Activated CD8-positive, alpha-beta T cell treated with anti-CD3 and anti-CD28 coated beads for 36 hours (primary cell): Measurements from ENCODE around the gene TSC22D1. TPM values are rescaled to one million over a fixed set of nuclear protein-coding genes. Genes with fewer than 3 reads are reported as not detected.

Experiments used
- ATAC-seq: fragments of 200-7000 bp; cut with Tn5 transposase; one replicate; pipeline ENCODE4 v1.10.0; 2021; ENCODE audit warnings: mild to moderate bottlenecking, moderate library complexity
- CTCF ChIA-PET: fragments of 350-600 bp; sonication (Branson Sonifier 250); formaldehyde crosslinking; loops from one replicate; lab custom pipeline; 2021; ENCODE audit warnings: antibody characterized with exemption; lab: Charles Lee
- POLR2A ChIA-PET: fragments of 350-600 bp; sonication (Branson Sonifier 250); formaldehyde crosslinking; loops from one replicate; lab custom pipeline; 2021; ENCODE audit warnings: antibody characterized with exemption; lab: Charles Lee
- DNase-seq: peaks from one replicate; pipeline ENCODE4 v3.0.0-alpha.2; 2020
- H3K27ac Mint-ChIP-seq: one replicate; pipeline ENCODE4 v1.8.0; 2021; ENCODE audit warnings: mild to moderate bottlenecking, mixed read lengths
- H3K27me3 Mint-ChIP-seq: one replicate; pipeline ENCODE4 v1.8.0; 2021; ENCODE audit warnings: mixed read lengths
- H3K36me3 Mint-ChIP-seq: one replicate; pipeline ENCODE4 v1.8.0; 2021; ENCODE audit warnings: low read depth, mixed read lengths
- H3K4me1 Mint-ChIP-seq: one replicate; pipeline ENCODE4 v1.8.0; 2021; ENCODE audit warnings: low read depth, mixed read lengths
- H3K4me3 Mint-ChIP-seq: one replicate; pipeline ENCODE4 v1.8.0; 2021; ENCODE audit warnings: mild to moderate bottlenecking, moderate library complexity, mixed read lengths
- H3K9me3 Mint-ChIP-seq: one replicate; pipeline ENCODE4 v1.8.0; 2021; ENCODE audit warnings: mixed read lengths
- intact Hi-C: fragments of 100-400 bp; cut with micrococcal nuclease; formaldehyde crosslinking; loops from one replicate; pipeline ENCODE4 v1.10.0; 2022
- total RNA-seq, 2 experiments: library from RNA; stranded (reverse); gene quantifications; one replicate each; pipeline ENCODE4 v1.2.3, GENCODE V29; 2021
- TF ChIP-seq, protein P1 (sequence below): fragments of 200-600 bp; IDR thresholded peaks from one replicate; pipeline ENCODE4 v1.8.0; 2022; ENCODE audit warnings: antibody characterized with exemption, mild to moderate bottlenecking

The TSC22D1 gene
- total RNA-seq, 2 experiments from 2014 or later = 7.6 to 9.6 TPM

DNA sequence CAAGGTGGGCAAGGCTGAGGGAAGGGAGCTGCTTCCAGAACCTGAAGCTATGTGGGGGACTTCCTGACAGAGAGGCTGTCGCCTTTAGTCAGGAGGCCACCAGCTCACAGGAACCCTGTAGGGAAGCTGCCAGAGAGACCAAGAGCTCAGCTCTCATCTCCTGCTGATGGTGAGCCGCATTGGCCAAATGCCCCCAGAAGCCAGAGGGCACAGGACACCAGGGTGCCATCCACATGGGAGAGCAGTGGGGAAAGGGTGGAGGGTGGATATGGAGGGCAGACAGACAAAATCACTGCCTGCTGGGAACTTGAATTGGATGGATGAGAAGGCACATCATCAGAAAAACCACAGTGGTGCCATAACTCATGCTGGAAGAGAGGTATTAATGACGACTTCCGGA, 166.5 kb downstream of the TSC22D1 start:
- ChIA-PET CTCF (interaction anchor here (0.6 kb wide), 1 partner anchor 80 kb away, joined by 3 read pairs; no protein-coding TSS in a partner anchor), POLR2A (no interaction called here)
- TF ChIP-seq, protein P1, sequence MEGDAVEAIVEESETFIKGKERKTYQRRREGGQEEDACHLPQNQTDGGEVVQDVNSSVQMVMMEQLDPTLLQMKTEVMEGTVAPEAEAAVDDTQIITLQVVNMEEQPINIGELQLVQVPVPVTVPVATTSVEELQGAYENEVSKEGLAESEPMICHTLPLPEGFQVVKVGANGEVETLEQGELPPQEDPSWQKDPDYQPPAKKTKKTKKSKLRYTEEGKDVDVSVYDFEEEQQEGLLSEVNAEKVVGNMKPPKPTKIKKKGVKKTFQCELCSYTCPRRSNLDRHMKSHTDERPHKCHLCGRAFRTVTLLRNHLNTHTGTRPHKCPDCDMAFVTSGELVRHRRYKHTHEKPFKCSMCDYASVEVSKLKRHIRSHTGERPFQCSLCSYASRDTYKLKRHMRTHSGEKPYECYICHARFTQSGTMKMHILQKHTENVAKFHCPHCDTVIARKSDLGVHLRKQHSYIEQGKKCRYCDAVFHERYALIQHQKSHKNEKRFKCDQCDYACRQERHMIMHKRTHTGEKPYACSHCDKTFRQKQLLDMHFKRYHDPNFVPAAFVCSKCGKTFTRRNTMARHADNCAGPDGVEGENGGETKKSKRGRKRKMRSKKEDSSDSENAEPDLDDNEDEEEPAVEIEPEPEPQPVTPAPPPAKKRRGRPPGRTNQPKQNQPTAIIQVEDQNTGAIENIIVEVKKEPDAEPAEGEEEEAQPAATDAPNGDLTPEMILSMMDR = no peak
- H3K4me3 Mint-ChIP-seq = no peak overlapping the region
- no peaks in the 10 kb centered on the region for H3K36me3 Mint-ChIP-seq
- H3K27me3 Mint-ChIP-seq = no peaks in the 10 kb centered on the region
- no peaks in the 10 kb centered on the region for H3K9me3 Mint-ChIP-seq
- ATAC-seq = no peak
- no peak for DNase-seq
- no peak overlapping the region for H3K27ac Mint-ChIP-seq
- no peaks in the 10 kb centered on the region for H3K4me1 Mint-ChIP-seq
- intact Hi-C loops = no loop called here

DNA sequence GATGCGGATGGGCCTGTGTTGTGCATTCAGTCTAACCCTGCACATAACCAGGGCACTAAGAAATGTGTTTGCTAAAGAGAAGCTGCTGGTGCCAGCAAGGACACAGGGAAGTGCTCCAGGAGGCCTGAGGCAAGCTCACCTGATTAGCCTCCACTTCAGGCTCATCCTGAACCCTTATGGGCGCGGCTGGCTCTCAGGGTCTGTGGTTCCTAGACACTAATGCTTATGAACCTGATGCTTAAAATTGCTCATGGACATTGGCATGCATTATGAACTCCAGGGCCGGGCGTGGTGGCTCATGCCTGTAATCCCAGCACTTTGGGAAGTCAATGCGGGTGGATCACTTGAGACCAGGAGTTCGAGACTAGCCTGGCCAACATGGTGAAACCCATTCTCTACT, 168.2 kb downstream of the TSC22D1 start:
- no peaks in the 10 kb centered on the region for H3K9me3 Mint-ChIP-seq
- H3K27ac Mint-ChIP-seq = no peak overlapping the region
- intact Hi-C loops = no loop called here
- DNase-seq (no peak), ATAC-seq (no peak)
- no peaks in the 10 kb centered on the region for H3K27me3 Mint-ChIP-seq
- no peak overlapping the region for H3K4me3 Mint-ChIP-seq
- ChIA-PET CTCF (no interaction called here), POLR2A (no interaction called here)
- TF ChIP-seq, protein P1 = no peak
- no peaks in the 10 kb centered on the region for H3K36me3 Mint-ChIP-seq
- no peaks in the 10 kb centered on the region for H3K4me1 Mint-ChIP-seq

DNA sequence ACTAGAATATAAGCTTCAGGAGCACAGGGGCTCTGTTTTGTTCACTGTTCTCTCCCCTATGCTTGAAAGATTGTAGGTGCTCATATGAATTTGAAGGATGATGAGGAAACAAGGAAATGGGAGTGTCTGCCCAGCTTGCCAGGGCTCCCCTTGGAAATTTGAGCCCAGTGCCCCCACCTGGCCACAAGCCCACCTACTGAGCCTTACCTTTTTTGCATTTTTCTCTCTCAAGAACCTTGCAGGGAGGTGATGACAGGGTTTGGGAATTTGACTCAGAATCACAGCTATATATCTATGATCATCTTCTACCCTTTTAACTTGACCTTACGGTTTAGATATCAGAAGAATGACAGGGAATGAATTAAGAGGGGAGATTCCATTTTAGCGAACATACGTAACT, 168.8 kb downstream of the TSC22D1 start:
- H3K27ac Mint-ChIP-seq = no peak overlapping the region
- TF ChIP-seq, protein P1 = no peak
- H3K4me1 Mint-ChIP-seq = no peaks in the 10 kb centered on the region
- ATAC-seq = no peak
- H3K9me3 Mint-ChIP-seq = no peaks in the 10 kb centered on the region
- CTCF ChIA-PET = no interaction called here
- no peak overlapping the region for H3K4me3 Mint-ChIP-seq
- no peaks in the 10 kb centered on the region for H3K36me3 Mint-ChIP-seq
- DNase-seq = no peak
- H3K27me3 Mint-ChIP-seq = no peaks in the 10 kb centered on the region
- intact Hi-C loops = no loop called here
- POLR2A ChIA-PET = no interaction called here

DNA sequence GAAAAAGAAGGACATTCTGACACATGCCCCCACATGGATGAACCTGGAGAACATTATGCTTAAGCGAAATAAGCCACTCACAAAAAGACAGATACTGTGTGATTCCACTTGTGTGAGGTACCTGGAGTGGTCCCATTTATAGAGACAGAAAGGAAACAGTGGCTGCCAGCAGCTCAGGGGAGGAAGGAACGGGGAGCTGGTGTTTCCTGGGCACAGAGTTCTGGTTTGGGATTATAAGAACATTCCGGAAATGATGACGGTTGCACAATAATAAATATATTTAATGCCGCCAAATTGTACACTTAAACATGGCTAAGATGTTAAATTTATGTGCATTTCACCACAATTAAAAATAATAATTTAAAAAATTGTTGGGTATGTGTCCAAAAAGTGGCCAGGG, 169.5 kb downstream of the TSC22D1 start:
- POLR2A ChIA-PET = no interaction called here
- TF ChIP-seq, protein P1 = no peak
- ATAC-seq = no peak
- Mint-ChIP-seq H3K4me3 (no peak overlapping the region), H3K36me3 (no peaks in the 10 kb centered on the region), H3K4me1 (no peaks in the 10 kb centered on the region), H3K27me3 (no peaks in the 10 kb centered on the region), H3K27ac (no peak overlapping the region), H3K9me3 (no peaks in the 10 kb centered on the region)
- intact Hi-C loops = no loop called here
- CTCF ChIA-PET = no interaction called here
- no peak for DNase-seq

DNA sequence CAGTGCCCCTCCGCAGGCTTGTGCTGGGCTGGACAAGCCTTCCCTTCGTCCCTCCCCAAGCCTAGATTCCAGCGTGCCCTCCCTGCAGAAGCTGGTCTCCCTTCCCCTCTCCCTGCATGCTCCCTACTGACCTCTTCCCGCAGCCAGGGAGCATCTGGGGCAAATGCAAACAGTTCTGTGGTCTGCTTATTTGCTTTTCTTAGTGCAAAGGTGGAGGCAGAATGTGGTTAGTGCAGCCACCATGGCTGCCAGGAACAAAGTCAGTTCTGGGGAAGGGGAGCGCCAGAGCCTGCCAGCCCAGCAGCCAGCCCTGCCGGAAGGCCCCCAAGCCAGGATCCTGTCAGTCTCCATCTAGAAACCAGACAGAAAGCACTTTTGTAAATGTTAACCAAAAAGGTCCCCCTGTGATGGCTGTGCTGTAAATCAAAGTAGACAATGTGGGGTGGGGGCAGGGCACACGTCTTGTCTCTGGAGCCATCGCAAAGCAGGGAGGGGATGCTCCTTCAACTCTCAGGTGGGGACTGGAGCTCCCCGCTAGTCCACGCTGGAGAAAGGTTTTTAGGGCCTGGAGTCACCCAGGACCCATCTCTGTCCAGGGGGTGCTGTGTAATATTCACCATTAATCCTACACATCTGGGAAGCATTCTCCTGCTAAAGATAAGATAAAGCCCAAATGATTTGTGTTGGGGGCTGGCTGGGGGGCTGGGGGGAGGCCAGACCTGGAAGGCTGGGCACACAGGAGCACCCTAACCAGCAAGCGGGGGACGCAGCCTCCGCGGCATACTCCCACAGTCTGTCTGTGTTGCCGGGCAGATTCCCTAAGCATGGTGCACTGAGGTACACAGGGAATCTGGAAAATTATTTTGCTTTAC, 171.6 kb downstream of the TSC22D1 start:
- H3K36me3 Mint-ChIP-seq = no peaks in the 10 kb centered on the region
- TF ChIP-seq, protein P1 = no peak
- intact Hi-C loops = no loop called here
- no peaks in the 10 kb centered on the region for H3K27me3 Mint-ChIP-seq
- POLR2A ChIA-PET = interaction anchor here (0.6 kb wide), 1 partner anchor 17 kb away, joined by 3 read pairs; no protein-coding TSS in a partner anchor
- no peak overlapping the region for H3K4me3 Mint-ChIP-seq
- CTCF ChIA-PET = no interaction called here
- no peaks in the 10 kb centered on the region for H3K9me3 Mint-ChIP-seq
- no peak overlapping the region for H3K27ac Mint-ChIP-seq
- no peaks in the 10 kb centered on the region for H3K4me1 Mint-ChIP-seq
- ATAC-seq = no peak
- no peak for DNase-seq
